GM12872 (cell line): ENCODE results near the gene CNPY1.

Experiments used
- CTCF ChIP-seq: IDR thresholded peaks from 3 replicates; pipeline ENCODE4 v1.5.1; 2011; ENCODE audit warnings: low read depth, mild to moderate bottlenecking, low read length, moderate library complexity; ENCODE audit not compliant: insufficient read depth

Gene CNPY1

GRCh38 chr7:155464948-155465739 lies 81.2 kb downstream of the CNPY1 start:
- no peak for TF ChIP-seq CTCF

GRCh38 chr7:155464183-155464582 lies 82.2 kb downstream of the CNPY1 start:
- no peak for TF ChIP-seq CTCF

GRCh38 chr7:155463114-155463811 lies 83.1 kb downstream of the CNPY1 start:
- TF ChIP-seq CTCF, result no peak

GRCh38 chr7:155462163-155462735 lies 84.1 kb downstream of the CNPY1 start:
- TF ChIP-seq CTCF, result no peak

- no peak for TF ChIP-seq CTCF
Observed at GRCh38 chr7:155461631-155462030, 84.7 kb downstream of the CNPY1 start.

GRCh38 chr7:155460926-155461613 lies 85.3 kb downstream of the CNPY1 start:
- no peak for TF ChIP-seq CTCF
